Cardiac fibroblast (primary cell): ENCODE measurements around the gene GPR39.
"Not testable (repeated sequence)": the region's sequence is repeated elsewhere in the genome, so short reads cannot be mapped to it uniquely, and the experiment has no call there.

Experiments used
- DNase-seq, 2 donors: peaks; one replicate each; pipeline versions ENCODE4 v3.0.0 to v3.0.0-alpha.2; 2010; ENCODE audit warnings: low read depth in 2 of 2
- H3K4me3 ChIP-seq, 2 donors: replicated peaks in 1 of 2; 1 replicate in 1 of 2; 2 replicates in 1 of 2; pipeline ENCODE4 v1.5.1; 2011; ENCODE audit warnings: low read depth in 2 of 2, low read length in 2 of 2, mild to moderate bottlenecking in 2 of 2, moderate library complexity in 1 of 2
- CTCF ChIP-seq: IDR thresholded peaks from one replicate; pipeline ENCODE4 v1.5.1; 2011; ENCODE audit warnings: low read depth, mild to moderate bottlenecking, low read length, inconsistent platforms

Gene GPR39

GRCh38 chr2:132392221-132392620 is 24.4 kb upstream of the GPR39 start:
- no peak overlapping the region for H3K4me3 ChIP-seq
- TF ChIP-seq CTCF: no peak
- no peak for DNase-seq

- no peak overlapping the region for H3K4me3 ChIP-seq
- DNase-seq: no peak
- no peak for TF ChIP-seq CTCF
Measured at GRCh38 chr2:132392879-132393278, 23.7 kb upstream of the GPR39 start.

DNA sequence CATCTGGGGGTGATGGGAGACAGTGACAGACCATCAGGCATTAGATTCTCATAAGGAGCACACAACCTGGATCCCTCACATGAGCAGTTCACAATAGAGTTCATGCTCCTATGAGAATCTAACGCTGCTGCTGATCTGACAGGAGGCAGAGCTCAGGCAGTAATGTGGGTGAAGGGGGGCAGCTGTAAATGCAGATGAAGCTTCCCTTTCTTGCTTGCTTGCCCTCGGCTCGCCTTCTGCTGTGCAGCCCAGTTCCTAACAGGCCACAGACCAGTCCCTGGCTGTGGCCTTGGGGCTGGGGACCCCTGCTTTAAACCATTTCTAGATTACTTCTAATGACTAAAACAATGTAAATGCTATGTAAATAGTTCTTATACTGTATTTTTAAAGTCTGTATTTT is 19.6 kb upstream of the GPR39 start:
- H3K4me3 ChIP-seq, DNase-seq: not testable (repeated sequence)

- DNase-seq: peak; percentile 73 to 92
- no peak for TF ChIP-seq CTCF
- no peak overlapping the region for H3K4me3 ChIP-seq
Measured at GRCh38 chr2:132400169-132400900, 16.3 kb upstream of the GPR39 start.

GRCh38 chr2:132400901-132401240 is 15.7 kb upstream of the GPR39 start:
- no peak for TF ChIP-seq CTCF

GRCh38 chr2:132401326-132401725 is 15.3 kb upstream of the GPR39 start:
- DNase-seq: no peak
- H3K4me3 ChIP-seq: no peak overlapping the region
- no peak for TF ChIP-seq CTCF

More at GRCh38 chr2:132400901-132401240, 15.7 kb upstream of the GPR39 start:
- H3K4me3 ChIP-seq: no peak overlapping the region
- no peak for DNase-seq

DNA sequence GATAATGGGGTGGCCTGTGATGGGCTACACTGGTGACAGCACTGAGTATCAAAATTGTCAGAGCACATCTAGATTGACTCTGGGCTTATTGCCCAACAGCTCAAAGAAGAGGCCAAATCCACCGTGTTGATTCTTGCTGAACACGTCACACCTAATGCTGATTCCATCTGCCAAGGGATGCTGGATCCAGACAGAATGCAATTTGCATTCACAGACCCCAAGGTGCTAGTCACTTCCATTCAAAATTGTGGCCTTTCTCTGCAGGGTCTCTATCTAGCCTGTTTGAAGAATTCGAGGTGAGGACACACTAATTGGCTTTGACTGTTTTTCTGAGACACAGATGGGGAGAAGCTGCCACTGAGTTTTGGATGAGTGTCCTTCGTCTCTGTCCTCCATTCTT is 13.5 kb upstream of the GPR39 start:
- H3K4me3 ChIP-seq: no peak overlapping the region
- no peak for DNase-seq
- no peak for TF ChIP-seq CTCF
